Astrocyte (in vitro differentiated cells and primary cell): ENCODE data around the gene BTBD10. TPM values are rescaled to one million over a fixed set of nuclear protein-coding genes. Genes with fewer than 3 reads are reported as not detected.

Source experiments
- DNase-seq: peaks from one replicate; pipeline ENCODE4 v3.0.0-alpha.2; 2010; ENCODE audit warnings: low read depth
- FAIRE-seq: peaks from 2 replicates; lab custom pipeline; 2011; peaks lifted over from hg19 to GRCh38; lab: Jason Lieb, UNC
- H2AFZ ChIP-seq: 2 replicates; pipeline ENCODE4 v1.6.0; 2012; ENCODE audit warnings: low read depth, low read length, inconsistent platforms
- H3K27ac ChIP-seq: 2 replicates; pipeline ENCODE4 v1.5.1; 2011; ENCODE audit warnings: low read depth, low read length, inconsistent platforms
- H3K27me3 ChIP-seq: 2 replicates; pipeline ENCODE4 v1.6.0; 2011; ENCODE audit warnings: low read length, inconsistent platforms; ENCODE audit not compliant: insufficient read depth
- H3K36me3 ChIP-seq: 2 replicates; pipeline ENCODE4 v1.5.1; 2011; ENCODE audit warnings: low read length, inconsistent platforms; ENCODE audit not compliant: insufficient read depth
- H3K4me1 ChIP-seq: 2 replicates; pipeline ENCODE4 v1.5.1; 2011; ENCODE audit warnings: low read length, inconsistent platforms; ENCODE audit not compliant: insufficient read depth
- H3K4me2 ChIP-seq: 2 replicates; pipeline ENCODE4 v1.6.0; 2012; ENCODE audit warnings: low read length, inconsistent platforms
- H3K4me3 ChIP-seq: 2 replicates; pipeline ENCODE4 v1.5.1; 2011; ENCODE audit warnings: low read depth, mild to moderate bottlenecking, low read length, inconsistent platforms; ENCODE audit not compliant: insufficient read depth
- H3K79me2 ChIP-seq: 2 replicates; pipeline ENCODE4 v1.6.0; 2012; ENCODE audit warnings: mild to moderate bottlenecking, low read length, inconsistent platforms; ENCODE audit not compliant: insufficient read depth
- H3K9ac ChIP-seq: 2 replicates; pipeline ENCODE4 v1.6.0; 2012; ENCODE audit warnings: mild to moderate bottlenecking, low read length, inconsistent platforms
- H3K9me3 ChIP-seq: 2 replicates; pipeline ENCODE4 v1.5.1; 2012; ENCODE audit warnings: low read depth, mild to moderate bottlenecking, low read length, inconsistent platforms; ENCODE audit not compliant: insufficient read depth
- H4K20me1 ChIP-seq: 2 replicates; pipeline ENCODE4 v1.6.0; 2012; ENCODE audit warnings: low read length, inconsistent platforms; ENCODE audit not compliant: insufficient read depth
- H3K27ac Mint-ChIP-seq: one replicate; pipeline ENCODE4 v1.8.0; 2021; ENCODE audit warnings: mild to moderate bottlenecking, mixed read lengths; ENCODE audit not compliant: unreplicated experiment
- H3K27me3 Mint-ChIP-seq: one replicate; pipeline ENCODE4 v1.8.0; 2021; ENCODE audit warnings: low read depth, mixed read lengths; ENCODE audit not compliant: unreplicated experiment
- H3K36me3 Mint-ChIP-seq: one replicate; pipeline ENCODE4 v1.8.0; 2021; ENCODE audit warnings: low read depth, mixed read lengths; ENCODE audit not compliant: unreplicated experiment
- H3K4me1 Mint-ChIP-seq: one replicate; pipeline ENCODE4 v1.8.0; 2021; ENCODE audit warnings: low read depth, mixed read lengths; ENCODE audit not compliant: unreplicated experiment
- H3K4me3 Mint-ChIP-seq: one replicate; pipeline ENCODE4 v1.8.0; 2021; ENCODE audit warnings: mild to moderate bottlenecking, moderate library complexity, mixed read lengths; ENCODE audit not compliant: unreplicated experiment
- H3K9me3 Mint-ChIP-seq: one replicate; pipeline ENCODE4 v1.8.0; 2021; ENCODE audit warnings: mild to moderate bottlenecking, mixed read lengths; ENCODE audit not compliant: unreplicated experiment
- CTCF ChIP-seq: IDR thresholded peaks from 2 replicates; pipeline ENCODE4 v1.5.1; 2011; ENCODE audit warnings: low read depth, mild to moderate bottlenecking, inconsistent platforms, low read length, moderate library complexity; ENCODE audit not compliant: insufficient read depth
- EZH2 ChIP-seq: IDR thresholded peaks from 2 replicates; pipeline ENCODE4 v1.6.1; 2012; ENCODE audit warnings: mild to moderate bottlenecking, low read length, inconsistent platforms; ENCODE audit not compliant: insufficient read depth
- total RNA-seq: library from RNA; stranded (reverse); gene quantifications from 2 replicates; pipeline ENCODE4 v1.2.1, GENCODE V29; 2021

The BTBD10 gene
- total RNA-seq, 1 donor from 2014 or later: 58.9 TPM

GRCh38 chr11:13421561-13421960, 41.5 kb downstream of the BTBD10 start:
- no peak for TF ChIP-seq EZH2
- no peak for TF ChIP-seq CTCF
- Histone ChIP-seq H3K27me3 (no peaks in the 10 kb centered on the region), H4K20me1 (peaks cover 18% of the 10 kb centered on the region), H3K4me2 (no peak overlapping the region), H3K9me3 (no peaks in the 10 kb centered on the region), H3K9ac (no peak overlapping the region), H3K36me3 (peaks cover 6% of the 10 kb centered on the region), H2AFZ (no peak overlapping the region), H3K27ac (no peak overlapping the region), H3K79me2 (peaks cover 48% of the 10 kb centered on the region), H3K4me1 (no peaks in the 10 kb centered on the region), H3K4me3 (no peak overlapping the region)
- no peak for FAIRE-seq
- no peaks in the 10 kb centered on the region for H3K27me3 Mint-ChIP-seq
- peaks cover 16% of the 10 kb centered on the region for H3K4me1 Mint-ChIP-seq
- no peak overlapping the region for H3K27ac Mint-ChIP-seq
- H3K9me3 Mint-ChIP-seq: no peaks in the 10 kb centered on the region
- no peak for DNase-seq
- peaks cover 5% of the 10 kb centered on the region for H3K36me3 Mint-ChIP-seq
- H3K4me3 Mint-ChIP-seq: no peak overlapping the region

GRCh38 chr11:13415201-13415600, 47.8 kb downstream of the BTBD10 start:
- no peak for FAIRE-seq

More at GRCh38 chr11:13415201-13415600, 47.8 kb downstream of the BTBD10 start:
- Mint-ChIP-seq H3K27me3 (no peaks in the 10 kb centered on the region), H3K27ac (no peak overlapping the region), H3K9me3 (no peaks in the 10 kb centered on the region), H3K4me3 (no peak overlapping the region), H3K36me3 (peaks cover 10% of the 10 kb centered on the region), H3K4me1 (no peaks in the 10 kb centered on the region)
- Histone ChIP-seq H3K27me3 (no peaks in the 10 kb centered on the region), H3K4me3 (no peak overlapping the region), H3K27ac (no peak overlapping the region), H3K4me2 (no peak overlapping the region), H3K4me1 (no peaks in the 10 kb centered on the region), H3K36me3 (peaks cover 28% of the 10 kb centered on the region), H3K9ac (no peak overlapping the region), H3K79me2 (no peaks in the 10 kb centered on the region), H2AFZ (no peak overlapping the region), H4K20me1 (no peaks in the 10 kb centered on the region), H3K9me3 (no peaks in the 10 kb centered on the region)
- no peak for TF ChIP-seq CTCF
- no peak for TF ChIP-seq EZH2
- no peak for DNase-seq
